ENCODE results near the gene ADORA3.

The ADORA3 gene

DNA sequence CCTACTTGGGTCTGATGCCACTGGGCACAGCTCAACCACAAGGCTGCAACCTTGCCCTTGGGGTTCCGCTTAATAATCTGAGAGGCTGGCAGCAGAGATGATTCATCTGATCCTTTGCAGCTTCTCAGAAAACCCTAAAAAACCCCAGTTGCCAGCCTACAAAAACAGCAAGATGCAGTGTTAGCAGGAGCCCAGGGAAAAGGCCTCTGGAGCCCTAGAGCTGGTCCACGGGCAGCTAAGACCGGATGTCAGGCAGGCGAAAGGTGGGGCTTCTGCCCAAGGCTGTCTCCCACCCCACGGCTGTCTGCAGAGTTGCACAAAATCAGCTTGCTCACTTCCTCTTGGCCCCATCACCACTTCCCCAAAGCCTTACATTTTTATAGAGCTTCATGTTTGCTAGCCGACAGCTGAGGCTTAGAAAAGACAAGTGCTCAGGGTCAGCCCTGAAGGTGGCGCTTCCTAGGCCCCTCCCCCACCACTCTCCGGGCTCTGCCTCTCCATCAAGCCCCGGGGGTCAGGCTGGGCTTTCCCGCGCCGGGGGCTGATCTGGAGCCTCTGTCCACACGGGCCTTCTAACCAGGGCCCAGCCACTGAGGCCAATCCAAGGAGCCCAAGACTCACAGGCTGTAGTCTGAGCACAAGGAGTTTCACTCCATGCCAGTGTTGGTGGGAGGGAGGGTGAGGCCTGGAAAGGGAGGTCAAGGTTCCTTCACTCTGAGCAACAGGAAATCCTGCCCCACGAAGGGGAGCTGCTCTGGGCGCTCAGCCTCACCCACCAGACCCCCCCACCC, 4.2 kb upstream of the ADORA3 start:
- DNase-seq: peak; percentile 98

- DNase-seq: no peak
Observed at GRCh38 chr1:111506561-111506960, 3.1 kb upstream of the ADORA3 start.

DNA sequence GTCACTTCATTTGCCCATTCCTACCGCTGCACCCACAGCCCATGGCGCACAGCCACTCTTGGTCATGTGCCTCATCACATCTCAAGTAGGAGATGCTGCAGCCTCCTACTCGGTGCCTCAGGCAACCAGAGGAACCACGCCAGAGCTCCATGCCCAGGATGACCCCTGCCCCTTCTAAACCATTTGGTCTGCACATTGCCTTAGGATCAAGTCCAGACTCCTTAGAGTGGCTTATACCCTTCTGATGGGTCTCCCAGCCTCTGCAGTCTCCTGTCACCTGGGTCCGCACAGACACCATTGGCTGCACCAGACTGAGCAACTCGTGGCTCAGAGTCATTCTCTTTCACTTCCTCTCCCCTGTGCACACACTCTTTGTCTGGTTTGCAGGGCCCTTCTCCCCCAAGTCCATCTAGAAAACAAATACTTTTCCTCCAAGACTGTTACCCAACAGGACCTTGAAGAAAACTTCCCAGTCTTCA, 2.2 kb upstream of the ADORA3 start:
- no peak for DNase-seq

DNA sequence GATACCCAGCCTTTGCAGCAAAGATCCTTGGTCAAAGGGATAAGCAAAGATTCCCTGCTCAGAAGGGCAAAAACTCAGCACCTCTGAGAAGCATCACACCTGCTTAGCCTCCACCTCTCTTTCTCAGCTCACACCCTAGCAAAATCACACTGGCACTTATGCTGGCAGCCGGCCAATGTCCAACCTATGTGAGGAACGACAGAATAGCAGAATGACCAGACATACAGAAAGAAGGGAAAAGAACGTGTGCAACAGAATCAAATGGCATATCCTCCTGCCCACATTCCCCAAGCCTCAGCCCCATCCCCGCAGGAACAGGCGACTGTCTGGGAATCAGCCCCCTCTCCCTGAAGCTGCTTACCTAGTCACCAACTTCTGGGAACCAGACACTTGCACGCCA, 664 bp upstream of the ADORA3 start:
- DNase-seq: no peak

DNA sequence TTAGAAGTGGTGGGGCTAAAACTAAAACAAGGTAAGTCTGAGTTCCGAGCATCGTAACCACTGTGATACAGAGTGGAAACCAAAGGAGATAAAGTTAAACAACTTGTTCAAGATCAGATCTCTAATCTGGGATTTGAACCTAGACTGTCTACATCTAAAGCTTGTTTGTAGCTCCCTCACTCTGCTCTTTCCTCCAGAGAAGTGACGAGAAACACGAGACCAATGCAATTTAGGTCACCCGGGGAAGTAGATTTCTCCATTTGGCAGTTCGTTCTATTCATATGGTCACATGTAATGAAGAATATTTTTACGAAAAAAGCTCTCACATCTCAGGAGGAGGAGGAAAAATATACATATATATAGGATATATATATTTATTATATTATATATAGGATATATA, 1.8 kb downstream of the ADORA3 start:
- DNase-seq: no peak

DNA sequence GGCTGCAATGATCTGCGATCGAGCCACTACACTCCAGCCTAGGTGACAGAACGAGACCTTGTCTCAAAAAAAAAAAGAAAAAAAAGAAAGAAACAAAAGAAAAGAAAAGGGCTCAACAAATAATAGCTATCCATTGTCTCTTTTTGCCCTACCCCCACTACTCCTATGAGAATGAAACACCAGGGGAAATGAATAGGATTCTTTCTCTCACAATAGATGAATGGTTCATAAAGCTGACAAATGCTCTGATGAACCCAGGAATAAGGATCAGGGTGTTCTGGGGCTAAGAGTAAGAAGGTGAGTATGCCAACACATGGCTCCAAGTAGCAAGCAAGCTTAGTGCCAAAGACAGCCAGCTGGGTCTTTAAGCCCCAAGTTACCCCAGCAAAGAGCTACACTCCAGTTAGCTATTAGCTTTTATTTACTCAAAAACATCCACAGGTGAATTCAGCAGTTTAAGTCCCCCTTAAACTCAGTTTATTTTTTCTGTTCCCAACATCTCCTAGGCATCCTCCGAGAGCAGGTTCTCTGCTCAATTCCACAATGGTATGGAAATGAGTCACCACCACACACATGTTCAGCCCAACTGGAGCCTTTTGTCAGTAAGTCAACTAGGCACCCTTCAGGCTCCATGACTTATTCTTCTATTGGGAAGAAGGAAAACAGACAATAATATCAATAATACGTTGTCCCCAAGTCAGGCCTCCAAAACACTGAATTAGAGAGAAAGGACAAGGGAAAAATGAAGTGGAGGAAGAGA, 4.2 kb downstream of the ADORA3 start:
- no peak for DNase-seq

- no peak for DNase-seq
Observed at GRCh38 chr1:111497592-111497991, 5.8 kb downstream of the ADORA3 start.

DNA sequence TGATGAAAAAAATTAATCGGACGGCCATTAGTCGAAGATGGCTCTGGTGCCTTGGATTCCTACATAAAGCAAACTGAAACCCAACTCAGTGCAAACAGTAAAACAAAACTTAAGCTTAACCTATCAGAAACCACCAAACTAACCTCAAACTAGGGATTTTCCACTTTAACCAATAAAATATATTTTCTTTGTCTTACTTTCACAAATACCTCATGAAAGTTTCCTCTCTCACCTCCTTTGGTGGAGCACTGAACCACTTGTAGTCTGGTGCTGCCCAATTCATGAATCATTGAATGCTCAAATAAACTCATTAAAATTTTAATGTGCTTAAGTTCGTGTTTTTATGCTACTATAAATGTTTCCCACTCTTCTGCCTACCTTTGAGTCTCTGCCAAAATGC, 7.0 kb downstream of the ADORA3 start:
- DNase-seq: no peak

DNA sequence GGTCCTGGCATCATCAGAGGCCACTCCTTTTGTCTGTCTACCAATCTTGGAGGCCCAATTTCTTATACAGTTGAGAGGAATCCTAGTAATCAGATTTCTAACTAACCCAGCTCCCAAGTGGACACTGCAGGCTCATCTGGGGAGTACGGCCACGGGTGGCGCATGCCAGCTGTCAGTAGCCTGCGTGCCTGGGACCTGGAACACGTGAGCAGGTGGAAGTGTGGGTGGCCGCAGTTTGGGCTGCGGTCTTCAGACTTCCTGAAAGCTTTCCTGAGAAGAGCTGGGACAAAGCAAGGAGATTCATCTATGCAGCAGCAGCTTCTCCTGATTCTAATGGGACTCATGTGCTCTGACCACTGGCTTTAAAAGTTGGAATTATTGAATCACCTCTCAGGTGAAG, 12.4 kb downstream of the ADORA3 start:
- peak; percentile 53 for DNase-seq

DNA sequence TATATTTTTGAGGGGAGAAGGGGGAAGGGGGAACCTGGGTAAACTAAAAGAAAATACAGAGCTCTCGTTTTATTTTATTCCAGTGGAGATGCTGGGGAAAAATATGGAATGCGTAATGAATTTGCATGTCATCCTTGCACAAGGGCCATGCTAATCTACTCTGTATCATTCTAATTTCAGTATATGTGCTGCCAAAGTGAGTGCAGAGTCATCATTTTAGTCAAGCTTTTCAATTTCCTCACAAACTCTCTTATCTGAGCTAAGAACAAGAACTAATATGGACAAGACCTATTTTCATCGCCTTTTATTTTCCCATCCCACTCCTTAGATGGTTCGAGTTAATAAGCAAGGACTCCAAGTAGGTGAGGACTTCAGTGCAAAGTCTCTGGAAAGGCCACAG, 13.2 kb downstream of the ADORA3 start:
- DNase-seq: no peak

DNA sequence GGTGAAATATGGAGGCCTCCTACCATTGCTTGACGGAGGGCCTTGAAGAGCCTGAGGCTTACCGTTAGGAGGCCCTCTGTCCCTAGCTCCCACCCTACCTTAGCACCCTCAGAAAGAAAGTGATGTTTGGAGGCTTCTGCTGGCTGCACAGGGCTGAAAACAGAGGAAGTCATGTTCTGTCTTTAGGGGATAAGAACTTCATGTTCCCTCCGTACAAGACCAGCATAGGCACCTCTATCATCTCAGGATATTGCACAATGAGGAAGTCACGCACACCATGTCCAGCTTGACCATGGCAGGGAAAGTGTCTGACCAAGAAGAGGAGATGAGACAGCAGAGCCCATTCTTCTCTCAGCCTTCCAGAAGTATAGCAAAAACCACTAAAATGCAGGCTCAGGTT, 13.8 kb downstream of the ADORA3 start:
- DNase-seq: peak; percentile 41

GRCh38 chr1:111488669-111489068, 14.8 kb downstream of the ADORA3 start:
- DNase-seq: no peak

DNA sequence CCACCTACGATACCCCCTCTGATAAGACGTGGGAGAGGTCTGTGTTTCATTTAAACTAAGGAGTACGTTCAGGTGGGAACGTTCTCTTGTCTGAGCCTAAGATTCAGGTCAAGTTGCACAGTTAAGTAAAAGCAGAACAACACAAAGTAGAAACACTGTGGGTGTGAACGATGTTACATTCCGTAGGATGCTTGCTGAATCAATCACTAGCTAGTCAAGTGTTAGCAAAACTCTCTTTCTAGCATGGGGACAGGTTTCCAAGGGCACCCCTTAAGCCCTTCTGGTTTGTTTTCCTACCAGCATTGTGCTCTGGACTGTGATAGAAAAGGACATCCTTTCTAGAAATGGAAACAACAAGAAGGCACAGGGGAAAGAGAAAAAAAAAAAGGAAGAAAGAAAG, 16.3 kb downstream of the ADORA3 start:
- DNase-seq: no peak

- no peak for DNase-seq
Observed at GRCh38 chr1:111486431-111486830, 17.0 kb downstream of the ADORA3 start.

GRCh38 chr1:111484391-111485026, 18.9 kb downstream of the ADORA3 start:
- no peak for DNase-seq

- no peak for DNase-seq
Observed at GRCh38 chr1:111483876-111484275, 19.6 kb downstream of the ADORA3 start.

DNA sequence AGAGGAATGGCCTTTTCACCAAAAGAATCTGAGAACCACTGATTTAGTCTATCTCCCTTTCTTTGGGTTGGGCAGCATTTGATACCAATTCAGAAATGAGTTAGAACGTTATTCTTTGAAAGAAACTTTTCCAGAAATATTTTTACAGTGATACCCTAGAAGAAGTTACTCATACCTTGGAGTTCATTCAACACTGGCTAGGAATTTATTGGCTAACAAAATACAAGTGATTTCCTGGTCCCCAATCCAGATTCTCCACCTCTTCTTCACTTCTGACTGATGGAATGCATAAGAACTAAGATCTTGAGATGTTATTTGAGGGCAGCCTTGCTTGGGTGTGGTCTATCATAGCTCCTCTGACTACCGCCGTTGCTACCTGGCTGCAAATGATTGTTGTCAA, 20.3 kb downstream of the ADORA3 start:
- DNase-seq: no peak

GRCh38 chr1:111481387-111482221, 21.8 kb downstream of the ADORA3 start:
- peak; percentile 57 for DNase-seq

DNA sequence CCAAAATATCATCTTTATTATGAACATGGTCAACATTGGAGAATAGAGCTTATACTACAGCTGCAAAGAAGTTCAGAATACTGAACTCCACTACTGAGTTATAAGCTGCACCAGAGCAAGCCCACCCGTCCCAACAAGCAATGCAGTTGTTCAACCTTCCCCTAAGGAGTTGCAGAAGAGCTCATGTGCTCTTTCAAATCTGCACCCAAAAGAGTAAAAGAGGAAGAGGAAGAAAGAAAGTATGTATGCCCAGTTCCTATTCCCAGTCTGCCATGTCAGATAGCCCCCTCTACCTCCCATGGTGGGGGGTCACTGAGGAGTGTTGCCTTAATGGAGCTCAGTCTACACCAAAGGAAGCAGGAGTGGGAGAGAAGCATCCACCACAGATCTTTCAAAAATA, 22.8 kb downstream of the ADORA3 start:
- peak; percentile 63 for DNase-seq

- DNase-seq: peak; percentile 43
Observed at GRCh38 chr1:111476761-111477309, 26.6 kb downstream of the ADORA3 start.

GRCh38 chr1:111476214-111476613, 27.2 kb downstream of the ADORA3 start:
- DNase-seq: no peak

DNA sequence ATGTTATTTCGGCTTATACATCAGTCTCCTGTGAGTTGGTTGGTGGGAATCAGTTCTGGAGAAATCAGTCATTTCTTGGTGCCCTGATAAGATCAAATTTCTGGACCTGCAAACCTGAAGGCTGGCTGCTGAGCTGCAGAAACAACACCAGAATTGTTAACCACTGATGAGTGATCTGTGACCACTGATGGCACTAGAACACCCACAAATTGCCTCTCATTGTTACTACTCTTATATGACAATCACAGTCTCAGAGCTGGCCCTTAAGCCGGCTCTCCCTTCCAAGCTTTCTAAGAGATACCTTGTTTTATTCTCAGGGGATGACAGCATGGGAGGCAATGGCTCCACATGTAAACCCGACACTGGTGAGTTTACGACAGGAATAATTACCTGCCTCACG, 27.7 kb downstream of the ADORA3 start:
- DNase-seq: no peak

DNA sequence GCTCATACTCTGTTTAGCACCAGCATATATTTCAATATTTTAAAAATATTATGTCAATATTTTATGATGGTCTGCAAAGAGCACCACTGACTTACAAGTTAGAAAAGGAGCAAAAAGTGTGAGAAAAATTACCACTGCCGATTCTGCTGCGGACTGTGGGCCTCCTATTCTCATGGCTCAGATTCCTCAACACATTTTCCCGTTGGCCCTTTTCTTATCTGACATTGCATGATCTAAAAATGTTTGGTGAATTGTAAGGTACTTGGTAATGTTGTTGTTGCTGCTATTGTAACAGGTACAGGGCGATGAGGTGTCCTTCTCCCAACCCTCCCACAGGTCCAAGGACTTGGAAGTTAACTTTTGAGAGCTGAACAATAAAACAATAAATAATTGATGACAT, 28.9 kb downstream of the ADORA3 start:
- DNase-seq: no peak

Data from GF-D8 (cell line).